Fibroblast of skin of left quadriceps (primary cell): Measurements from ENCODE around the gene STK11.
"Not testable (repeated sequence)": the region's sequence is repeated elsewhere in the genome, so short reads cannot be mapped to it uniquely, and the experiment has no call there.

Experiments
- DNase-seq, 2 experiments: peaks; one replicate each; pipeline ENCODE4 v3.0.0-alpha.2; 2013; ENCODE audit warnings: low read depth in 2 of 2

Gene STK11

GRCh38 chr19:1169921-1170885 lies 35.4 kb upstream of the STK11 start:
- no peak for DNase-seq

DNA sequence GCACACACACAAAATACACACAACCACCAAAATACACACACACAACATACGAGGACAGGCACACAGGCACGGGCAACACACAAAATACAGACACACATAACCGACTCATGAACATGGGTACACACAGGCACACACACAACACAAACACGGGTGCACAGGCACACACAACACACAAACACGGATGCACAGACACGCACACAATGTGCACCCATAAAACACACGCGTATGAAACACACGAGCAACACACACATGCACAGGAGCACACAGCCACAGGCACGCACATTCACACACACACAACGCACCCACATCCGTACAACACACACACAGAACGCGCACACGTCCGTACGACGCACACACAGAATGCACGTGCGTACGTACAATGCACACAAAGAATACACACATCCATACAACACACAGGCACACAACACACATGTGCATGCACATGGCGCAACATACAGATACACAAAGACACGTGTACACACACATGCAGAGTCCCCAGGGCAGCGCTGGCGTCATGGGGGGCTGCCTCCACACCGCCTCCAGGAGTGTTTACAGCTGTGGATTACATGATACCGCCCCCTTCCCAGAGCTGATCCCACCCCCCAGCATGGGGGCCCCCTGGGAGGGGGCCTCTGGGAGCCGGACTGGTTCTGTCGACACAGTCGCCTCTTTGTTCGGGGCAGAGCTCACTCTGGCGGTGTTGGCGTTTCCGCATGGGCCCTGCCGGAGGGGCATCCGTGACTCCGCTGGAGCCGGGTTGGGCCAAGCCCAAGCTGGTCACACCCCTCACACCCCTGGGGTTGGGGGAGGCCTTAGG lies 34.4 kb upstream of the STK11 start:
- DNase-seq, result no peak

- no peak for DNase-seq
Observed at GRCh38 chr19:1171755-1172352, 33.7 kb upstream of the STK11 start.

DNA sequence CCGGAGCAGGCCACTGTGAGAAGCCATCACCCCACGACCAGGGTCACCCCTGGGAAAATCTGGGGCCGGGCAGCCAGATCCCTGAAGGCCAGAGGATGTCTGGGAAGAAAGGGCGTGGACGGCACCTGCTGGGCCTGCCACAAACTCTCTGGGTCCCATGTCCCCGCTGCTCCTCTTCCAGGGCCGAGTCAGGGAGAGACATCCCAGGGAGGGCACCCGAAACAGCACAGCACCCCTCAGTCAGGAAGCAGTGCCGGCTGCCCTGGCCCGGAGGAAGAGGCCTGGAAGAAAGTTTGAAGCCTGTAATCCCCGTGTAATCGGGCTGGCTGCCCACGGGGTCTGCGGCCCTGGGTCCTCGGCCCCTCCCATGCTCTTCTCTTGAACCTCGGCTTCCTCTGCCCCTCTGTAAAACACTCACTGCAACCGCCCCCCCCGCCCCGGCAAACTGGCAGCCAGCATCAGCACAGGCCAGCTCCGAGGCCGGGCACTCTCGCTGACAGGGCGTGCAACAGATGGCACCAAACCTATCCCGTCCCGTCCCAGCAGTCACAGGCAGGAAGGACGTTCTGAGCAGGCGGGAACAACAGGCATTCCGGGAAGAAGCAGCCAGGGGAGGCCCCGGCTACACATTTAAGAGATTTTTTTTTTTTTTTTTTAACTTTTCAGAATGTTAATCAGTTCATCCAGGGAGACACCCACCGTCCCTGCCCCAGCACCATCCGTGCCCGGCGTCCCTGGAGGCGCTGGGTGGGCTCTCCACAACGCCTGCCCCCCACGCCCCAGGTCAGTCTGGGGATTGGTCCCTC lies 33.0 kb upstream of the STK11 start:
- no peak for DNase-seq

DNA sequence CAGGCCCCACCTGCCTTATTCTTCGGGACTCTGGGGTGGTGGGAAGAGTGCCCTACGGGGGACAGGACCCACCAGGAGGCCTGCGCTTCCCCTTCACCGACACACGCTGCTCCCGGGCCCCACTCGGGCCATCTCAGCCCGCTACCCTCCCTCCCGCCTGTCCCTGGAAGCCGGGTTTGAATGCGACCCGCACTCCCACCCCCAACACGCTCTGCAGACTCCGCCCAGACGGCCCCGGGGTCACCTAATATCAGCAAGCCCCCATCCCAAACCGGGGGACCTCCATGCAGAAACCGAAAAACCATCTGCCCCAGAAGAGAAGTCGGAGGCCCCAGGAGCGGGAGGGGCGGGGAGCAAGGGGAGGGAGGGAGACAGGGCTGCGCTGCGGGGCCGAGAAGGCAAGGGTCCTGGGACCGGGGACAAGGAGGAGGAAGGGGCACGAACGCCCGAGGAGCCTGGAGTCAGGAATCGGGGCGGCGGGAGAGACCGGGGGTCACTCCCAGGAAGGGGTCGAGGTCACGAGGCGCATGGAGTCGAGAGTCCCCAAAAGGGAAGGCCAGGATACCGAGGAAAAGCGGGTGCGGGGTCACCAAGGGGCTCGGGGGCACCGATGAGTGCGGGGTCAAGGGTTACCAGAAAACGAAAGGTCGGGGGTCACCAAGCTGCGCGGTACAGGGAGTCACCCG lies 32.3 kb upstream of the STK11 start:
- no peak for DNase-seq

- DNase-seq, result peak; percentile 69 to 72
Observed at GRCh38 chr19:1173845-1174809, 31.5 kb upstream of the STK11 start, which contains the start of gene SBNO2. Gene SBNO2 (minus strand): TSS chr19:1174268. CDS start chr19:1154276, 19,992 bp downstream.

DNA sequence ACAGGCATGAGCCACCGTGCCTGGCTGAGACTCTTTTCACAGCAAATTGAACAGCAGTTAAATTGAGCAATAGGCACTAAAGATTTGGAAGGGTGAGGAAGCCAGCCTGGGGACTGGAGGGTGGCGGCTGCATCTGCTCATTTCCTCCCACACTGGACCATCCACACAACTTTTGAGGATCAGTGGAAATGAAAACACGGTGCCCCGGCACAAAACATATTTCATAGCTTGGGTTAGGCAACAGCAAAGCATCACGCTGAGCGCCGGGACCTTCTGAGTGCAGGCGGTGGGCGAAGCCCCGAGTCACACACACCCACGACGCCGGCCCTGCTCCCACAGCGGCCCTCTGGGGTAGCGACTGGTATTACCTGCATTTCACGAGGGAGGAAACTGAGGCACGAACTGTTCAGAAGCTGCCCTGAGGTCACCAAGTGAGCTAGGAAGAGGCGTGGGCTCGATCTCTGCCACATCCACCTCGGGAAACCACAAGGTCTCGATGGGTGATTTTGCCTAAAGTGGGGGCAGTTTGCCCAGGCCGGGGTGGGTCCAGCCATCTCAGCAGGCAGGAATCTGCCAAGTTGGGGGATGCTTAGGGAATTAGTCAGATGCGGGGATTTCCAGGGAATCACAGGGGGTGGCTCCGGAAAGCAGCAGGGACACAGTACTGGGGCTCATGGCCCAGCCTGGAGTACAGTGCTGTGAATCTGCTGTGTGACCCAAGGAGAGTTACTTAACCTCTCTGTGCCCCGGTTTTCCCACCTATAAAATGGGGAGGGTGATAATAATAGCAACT lies 28.1 kb upstream of the STK11 start:
- peak; percentile 81 to 83 for DNase-seq

- no peak for DNase-seq
Observed at GRCh38 chr19:1181606-1182005, 24.0 kb upstream of the STK11 start.

GRCh38 chr19:1182068-1182467 lies 23.5 kb upstream of the STK11 start:
- no peak for DNase-seq

- no peak for DNase-seq
Observed at GRCh38 chr19:1182727-1183126, 22.9 kb upstream of the STK11 start.

- DNase-seq, result no peak
Observed at GRCh38 chr19:1183543-1184172, 21.9 kb upstream of the STK11 start.

GRCh38 chr19:1189419-1189818 lies 16.2 kb upstream of the STK11 start:
- DNase-seq, result no peak

DNA sequence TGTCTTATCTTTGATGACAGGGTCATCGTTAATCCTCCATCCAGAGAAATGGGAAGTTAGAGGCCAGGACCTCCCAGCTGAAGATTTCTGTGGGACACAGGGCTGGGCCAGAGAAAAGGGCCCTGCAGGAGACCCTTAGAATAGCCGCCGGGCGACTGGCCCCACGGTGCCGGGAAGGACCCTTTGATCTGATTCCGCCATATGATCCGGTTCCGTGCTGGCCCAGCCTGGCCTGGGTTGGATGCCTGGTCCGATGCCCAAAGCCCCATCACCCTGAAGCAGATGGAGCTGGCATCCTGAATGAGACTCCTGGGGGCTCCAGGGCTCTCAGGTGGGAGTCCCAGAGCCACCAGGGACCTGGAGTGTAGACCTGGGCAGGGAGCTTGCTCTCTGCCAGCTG lies 6.0 kb upstream of the STK11 start:
- DNase-seq, result no peak

DNA sequence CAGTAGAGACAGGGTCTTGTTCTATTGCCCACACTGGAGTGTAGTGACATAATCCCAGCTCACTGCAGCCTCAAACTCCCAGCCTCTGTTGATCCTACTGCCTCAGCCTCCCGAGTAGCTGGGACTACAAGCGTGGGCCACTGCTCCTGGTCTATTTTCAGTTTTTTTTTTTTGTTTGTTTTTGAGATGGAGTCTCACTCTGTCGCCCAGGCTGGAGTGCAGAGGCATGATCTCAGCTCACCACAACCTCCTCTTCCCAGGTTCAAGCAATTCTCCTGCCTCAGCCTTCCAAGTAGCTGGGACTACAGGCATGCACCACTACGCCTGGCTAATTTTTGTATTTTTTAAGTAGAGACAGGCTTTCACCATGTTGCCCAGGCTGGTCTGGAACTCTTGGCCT lies 5.0 kb upstream of the STK11 start:
- not testable (repeated sequence) for DNase-seq

DNA sequence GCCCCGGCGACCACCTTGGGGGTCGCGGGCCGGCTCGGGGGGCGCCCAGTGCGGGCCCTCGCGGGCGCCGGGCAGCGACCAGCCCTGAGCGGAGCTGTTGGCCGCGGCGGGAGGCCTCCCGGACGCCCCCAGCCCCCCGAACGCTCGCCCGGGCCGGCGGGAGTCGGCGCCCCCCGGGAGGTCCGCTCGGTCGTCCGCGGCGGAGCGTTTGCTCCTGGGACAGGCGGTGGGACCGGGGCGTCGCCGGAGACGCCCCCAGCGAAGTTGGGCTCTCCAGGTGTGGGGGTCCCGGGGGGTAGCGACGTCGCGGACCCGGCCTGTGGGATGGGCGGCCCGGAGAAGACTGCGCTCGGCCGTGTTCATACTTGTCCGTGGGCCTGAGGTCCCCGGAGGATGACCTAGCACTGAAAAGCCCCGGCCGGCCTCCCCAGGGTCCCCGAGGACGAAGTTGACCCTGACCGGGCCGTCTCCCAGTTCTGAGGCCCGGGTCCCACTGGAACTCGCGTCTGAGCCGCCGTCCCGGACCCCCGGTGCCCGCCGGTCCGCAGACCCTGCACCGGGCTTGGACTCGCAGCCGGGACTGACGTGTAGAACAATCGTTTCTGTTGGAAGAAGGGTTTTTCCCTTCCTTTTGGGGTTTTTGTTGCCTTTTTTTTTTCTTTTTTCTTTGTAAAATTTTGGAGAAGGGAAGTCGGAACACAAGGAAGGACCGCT lies 729 bp downstream of the STK11 start:
- no peak for DNase-seq

- DNase-seq, result no peak
Observed at GRCh38 chr19:1206864-1207450, 1.4 kb downstream of the STK11 start.

DNA sequence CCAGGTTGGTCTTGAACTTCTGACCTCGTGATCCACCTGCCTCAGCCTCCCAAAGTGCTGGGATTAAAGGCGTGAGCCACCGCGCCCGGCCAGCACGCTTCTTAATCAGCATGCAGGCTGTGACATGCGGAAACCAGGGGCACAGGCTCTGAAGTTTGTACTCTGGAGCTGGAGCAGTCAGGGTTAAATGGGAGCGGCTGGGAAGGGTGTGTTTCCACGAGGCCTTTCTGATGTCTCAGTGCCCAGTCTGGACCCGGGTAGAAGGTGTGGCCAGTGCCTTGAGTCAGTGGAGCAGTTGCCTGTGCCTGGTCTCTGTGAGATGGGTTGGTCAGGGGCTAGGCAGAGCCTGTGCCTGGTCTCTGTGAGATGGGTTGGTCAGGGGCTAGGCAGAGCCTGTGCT lies 3.3 kb downstream of the STK11 start:
- DNase-seq, result not testable (repeated sequence)
